ENCODE measurements around the gene NRCAM. TPM values are rescaled to one million over a fixed set of nuclear protein-coding genes. Genes with fewer than 3 reads are reported as not detected.

NRCAM gene
- total RNA-seq, 1 experiment from 2014 or later = 2.7 TPM

DNA sequence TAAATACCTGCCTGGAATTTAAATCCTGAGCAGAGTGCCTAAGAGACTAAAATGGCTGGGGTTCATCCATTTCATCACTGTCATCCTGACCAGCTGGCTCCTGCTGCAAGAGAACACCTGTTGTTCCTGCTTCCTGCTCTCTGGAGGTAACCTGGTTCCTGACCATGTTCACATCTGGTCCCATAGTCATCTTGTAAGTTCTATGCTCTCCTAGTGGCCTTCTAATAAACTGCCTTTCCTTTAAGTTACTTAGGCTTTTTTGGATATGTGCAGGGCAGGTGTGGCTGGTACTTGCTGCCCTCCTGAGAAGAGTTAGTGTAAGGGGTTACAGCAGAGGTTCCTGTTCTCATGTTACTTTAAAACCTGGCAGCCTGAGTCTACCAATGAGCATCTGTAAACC, 80.0 kb downstream of the NRCAM start (continued):
- TF ChIP-seq NR1H2 (CRISPR knock-in tag; IDR thresholded peaks at IDR 0.05) (no peak), SMAD3 (CRISPR knock-in tag; IDR thresholded peaks at IDR 0.05; ENCODE audit: borderline replicate concordance) (no peak), RELA (CRISPR knock-in tag; IDR thresholded peaks at IDR 0.05; ENCODE audit: borderline replicate concordance) (no peak), PRRX2 (CRISPR knock-in tag; IDR thresholded peaks at IDR 0.05) (no peak), ZNF121 (CRISPR knock-in tag; IDR thresholded peaks at IDR 0.05) (no peak)
- TF ChIP-seq, protein P1, sequence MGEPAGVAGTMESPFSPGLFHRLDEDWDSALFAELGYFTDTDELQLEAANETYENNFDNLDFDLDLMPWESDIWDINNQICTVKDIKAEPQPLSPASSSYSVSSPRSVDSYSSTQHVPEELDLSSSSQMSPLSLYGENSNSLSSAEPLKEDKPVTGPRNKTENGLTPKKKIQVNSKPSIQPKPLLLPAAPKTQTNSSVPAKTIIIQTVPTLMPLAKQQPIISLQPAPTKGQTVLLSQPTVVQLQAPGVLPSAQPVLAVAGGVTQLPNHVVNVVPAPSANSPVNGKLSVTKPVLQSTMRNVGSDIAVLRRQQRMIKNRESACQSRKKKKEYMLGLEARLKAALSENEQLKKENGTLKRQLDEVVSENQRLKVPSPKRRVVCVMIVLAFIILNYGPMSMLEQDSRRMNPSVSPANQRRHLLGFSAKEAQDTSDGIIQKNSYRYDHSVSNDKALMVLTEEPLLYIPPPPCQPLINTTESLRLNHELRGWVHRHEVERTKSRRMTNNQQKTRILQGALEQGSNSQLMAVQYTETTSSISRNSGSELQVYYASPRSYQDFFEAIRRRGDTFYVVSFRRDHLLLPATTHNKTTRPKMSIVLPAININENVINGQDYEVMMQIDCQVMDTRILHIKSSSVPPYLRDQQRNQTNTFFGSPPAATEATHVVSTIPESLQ (CRISPR knock-in tag; IDR thresholded peaks at IDR 0.05) = no peak
- TF ChIP-seq, protein P2, sequence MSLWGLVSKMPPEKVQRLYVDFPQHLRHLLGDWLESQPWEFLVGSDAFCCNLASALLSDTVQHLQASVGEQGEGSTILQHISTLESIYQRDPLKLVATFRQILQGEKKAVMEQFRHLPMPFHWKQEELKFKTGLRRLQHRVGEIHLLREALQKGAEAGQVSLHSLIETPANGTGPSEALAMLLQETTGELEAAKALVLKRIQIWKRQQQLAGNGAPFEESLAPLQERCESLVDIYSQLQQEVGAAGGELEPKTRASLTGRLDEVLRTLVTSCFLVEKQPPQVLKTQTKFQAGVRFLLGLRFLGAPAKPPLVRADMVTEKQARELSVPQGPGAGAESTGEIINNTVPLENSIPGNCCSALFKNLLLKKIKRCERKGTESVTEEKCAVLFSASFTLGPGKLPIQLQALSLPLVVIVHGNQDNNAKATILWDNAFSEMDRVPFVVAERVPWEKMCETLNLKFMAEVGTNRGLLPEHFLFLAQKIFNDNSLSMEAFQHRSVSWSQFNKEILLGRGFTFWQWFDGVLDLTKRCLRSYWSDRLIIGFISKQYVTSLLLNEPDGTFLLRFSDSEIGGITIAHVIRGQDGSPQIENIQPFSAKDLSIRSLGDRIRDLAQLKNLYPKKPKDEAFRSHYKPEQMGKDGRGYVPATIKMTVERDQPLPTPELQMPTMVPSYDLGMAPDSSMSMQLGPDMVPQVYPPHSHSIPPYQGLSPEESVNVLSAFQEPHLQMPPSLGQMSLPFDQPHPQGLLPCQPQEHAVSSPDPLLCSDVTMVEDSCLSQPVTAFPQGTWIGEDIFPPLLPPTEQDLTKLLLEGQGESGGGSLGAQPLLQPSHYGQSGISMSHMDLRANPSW (CRISPR knock-in tag; conservative IDR thresholded peaks at IDR 0.05; ENCODE audit: low read depth) = no peak

DNA sequence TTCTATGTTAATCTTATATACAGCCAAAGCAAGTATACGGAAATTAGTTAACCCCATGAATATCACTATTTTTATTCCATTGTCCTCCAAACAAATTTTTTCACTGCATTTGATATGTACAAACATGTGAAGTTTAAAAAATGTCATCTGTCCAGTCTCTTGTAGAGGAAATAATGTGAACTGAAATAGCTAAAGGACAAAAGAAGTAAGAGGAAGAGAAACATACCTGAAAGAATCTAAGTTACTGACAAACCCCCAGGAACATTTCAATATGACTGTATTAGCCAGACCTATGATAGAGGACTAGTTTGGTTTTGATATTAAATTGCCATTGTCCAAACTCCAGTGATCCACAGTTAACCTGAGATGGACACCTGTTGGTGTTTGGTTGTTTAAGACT, 80.6 kb downstream of the NRCAM start:
- DNase-seq (ENCODE audit: low spot score) (no peak), ATAC-seq (no peak)
- Mint-ChIP-seq H3K36me3 (no peaks in the 10 kb centered on the region), H3K27ac (no peak overlapping the region), H3K4me1 (peaks cover 5% of the 10 kb centered on the region), H3K4me3 (no peak overlapping the region), H3K27me3 (ENCODE audit: low read depth) (no peaks in the 10 kb centered on the region), H3K9me3 (peaks cover 5% of the 10 kb centered on the region; the same call in 1 of the 2 replicates)
- ChIA-PET POLR2A (interaction anchor here (0.7 kb wide), 1 partner anchor 10 kb away, joined by 3 read pairs; no protein-coding TSS in a partner anchor), CTCF (interaction anchor here (0.6 to 0.9 kb wide), 3 partner anchors 23 to 155 kb away, joined by 3 read pairs; no protein-coding TSS in a partner anchor)
- TF ChIP-seq, protein P3, sequence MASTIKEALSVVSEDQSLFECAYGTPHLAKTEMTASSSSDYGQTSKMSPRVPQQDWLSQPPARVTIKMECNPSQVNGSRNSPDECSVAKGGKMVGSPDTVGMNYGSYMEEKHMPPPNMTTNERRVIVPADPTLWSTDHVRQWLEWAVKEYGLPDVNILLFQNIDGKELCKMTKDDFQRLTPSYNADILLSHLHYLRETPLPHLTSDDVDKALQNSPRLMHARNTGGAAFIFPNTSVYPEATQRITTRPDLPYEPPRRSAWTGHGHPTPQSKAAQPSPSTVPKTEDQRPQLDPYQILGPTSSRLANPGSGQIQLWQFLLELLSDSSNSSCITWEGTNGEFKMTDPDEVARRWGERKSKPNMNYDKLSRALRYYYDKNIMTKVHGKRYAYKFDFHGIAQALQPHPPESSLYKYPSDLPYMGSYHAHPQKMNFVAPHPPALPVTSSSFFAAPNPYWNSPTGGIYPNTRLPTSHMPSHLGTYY (CRISPR knock-in tag; IDR thresholded peaks at IDR 0.05) = no peak

DNA sequence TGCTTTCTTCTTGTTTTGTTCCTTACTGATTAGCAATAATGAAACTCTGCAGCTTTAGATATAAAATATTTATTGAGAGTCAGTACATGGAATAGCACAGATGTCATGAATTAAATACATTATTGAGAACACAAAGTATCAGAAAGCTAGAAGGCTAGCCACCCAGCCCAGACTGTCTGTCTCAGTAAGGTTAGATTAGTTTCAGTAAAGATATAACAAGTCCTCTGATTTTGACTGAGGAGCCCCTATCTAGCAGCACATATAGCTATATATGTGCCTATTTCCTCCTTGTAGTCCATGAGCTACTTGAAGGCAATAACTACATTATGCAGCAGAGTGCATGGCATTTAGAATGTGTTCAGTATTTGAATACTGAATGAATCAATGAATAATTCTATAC, 81.3 kb downstream of the NRCAM start:
- no peak overlapping the region for H3K4me3 Mint-ChIP-seq
- H3K4me1 Mint-ChIP-seq = peaks cover 5% of the 10 kb centered on the region
- H3K36me3 Mint-ChIP-seq = no peaks in the 10 kb centered on the region
- CTCF ChIA-PET = interaction anchor here (0.6 kb wide), 1 partner anchor 258 kb away, joined by 3 read pairs; no protein-coding TSS in a partner anchor
- no peak overlapping the region for H3K27ac Mint-ChIP-seq
- DNase-seq (ENCODE audit: low spot score) = no peak
- H3K27me3 Mint-ChIP-seq (ENCODE audit: low read depth) = no peaks in the 10 kb centered on the region
- POLR2A ChIA-PET = no interaction called here
- ATAC-seq = no peak
- H3K9me3 Mint-ChIP-seq = peaks cover 5% of the 10 kb centered on the region; the same call in 1 of the 2 replicates
- TF ChIP-seq ZBTB21 (CRISPR knock-in tag; IDR thresholded peaks at IDR 0.05; ENCODE audit: borderline replicate concordance) (no peak), FOXP1 (CRISPR knock-in tag; IDR thresholded peaks at IDR 0.05; ENCODE audit: borderline replicate concordance) (no peak), ZNF138 (CRISPR knock-in tag; conservative IDR thresholded peaks at IDR 0.05) (no peak), ZNF232 (CRISPR knock-in tag; IDR thresholded peaks at IDR 0.05) (no peak), ESRRA (CRISPR knock-in tag; IDR thresholded peaks at IDR 0.05; ENCODE audit: borderline replicate concordance) (no peak), SMAD4 (CRISPR knock-in tag; IDR thresholded peaks at IDR 0.05) (no peak), SP1 (CRISPR knock-in tag; conservative IDR thresholded peaks at IDR 0.05) (no peak), PRRX2 (CRISPR knock-in tag; IDR thresholded peaks at IDR 0.05) (no peak)
- TF ChIP-seq, protein P4, sequence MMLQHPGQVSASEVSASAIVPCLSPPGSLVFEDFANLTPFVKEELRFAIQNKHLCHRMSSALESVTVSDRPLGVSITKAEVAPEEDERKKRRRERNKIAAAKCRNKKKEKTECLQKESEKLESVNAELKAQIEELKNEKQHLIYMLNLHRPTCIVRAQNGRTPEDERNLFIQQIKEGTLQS (CRISPR knock-in tag; conservative IDR thresholded peaks at IDR 0.05) = no peak
- TF ChIP-seq, protein P5, sequence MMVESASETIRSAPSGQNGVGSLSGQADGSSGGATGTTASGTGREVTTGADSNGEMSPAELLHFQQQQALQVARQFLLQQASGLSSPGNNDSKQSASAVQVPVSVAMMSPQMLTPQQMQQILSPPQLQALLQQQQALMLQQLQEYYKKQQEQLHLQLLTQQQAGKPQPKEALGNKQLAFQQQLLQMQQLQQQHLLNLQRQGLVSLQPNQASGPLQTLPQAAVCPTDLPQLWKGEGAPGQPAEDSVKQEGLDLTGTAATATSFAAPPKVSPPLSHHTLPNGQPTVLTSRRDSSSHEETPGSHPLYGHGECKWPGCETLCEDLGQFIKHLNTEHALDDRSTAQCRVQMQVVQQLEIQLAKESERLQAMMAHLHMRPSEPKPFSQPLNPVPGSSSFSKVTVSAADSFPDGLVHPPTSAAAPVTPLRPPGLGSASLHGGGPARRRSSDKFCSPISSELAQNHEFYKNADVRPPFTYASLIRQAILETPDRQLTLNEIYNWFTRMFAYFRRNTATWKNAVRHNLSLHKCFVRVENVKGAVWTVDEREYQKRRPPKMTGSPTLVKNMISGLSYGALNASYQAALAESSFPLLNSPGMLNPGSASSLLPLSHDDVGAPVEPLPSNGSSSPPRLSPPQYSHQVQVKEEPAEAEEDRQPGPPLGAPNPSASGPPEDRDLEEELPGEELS (CRISPR knock-in tag; IDR thresholded peaks at IDR 0.05) = no peak
- TF ChIP-seq, protein P2 (CRISPR knock-in tag; conservative IDR thresholded peaks at IDR 0.05; ENCODE audit: low read depth) = no peak
- TF ChIP-seq, protein P6, sequence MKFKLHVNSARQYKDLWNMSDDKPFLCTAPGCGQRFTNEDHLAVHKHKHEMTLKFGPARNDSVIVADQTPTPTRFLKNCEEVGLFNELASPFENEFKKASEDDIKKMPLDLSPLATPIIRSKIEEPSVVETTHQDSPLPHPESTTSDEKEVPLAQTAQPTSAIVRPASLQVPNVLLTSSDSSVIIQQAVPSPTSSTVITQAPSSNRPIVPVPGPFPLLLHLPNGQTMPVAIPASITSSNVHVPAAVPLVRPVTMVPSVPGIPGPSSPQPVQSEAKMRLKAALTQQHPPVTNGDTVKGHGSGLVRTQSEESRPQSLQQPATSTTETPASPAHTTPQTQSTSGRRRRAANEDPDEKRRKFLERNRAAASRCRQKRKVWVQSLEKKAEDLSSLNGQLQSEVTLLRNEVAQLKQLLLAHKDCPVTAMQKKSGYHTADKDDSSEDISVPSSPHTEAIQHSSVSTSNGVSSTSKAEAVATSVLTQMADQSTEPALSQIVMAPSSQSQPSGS (CRISPR knock-in tag; IDR thresholded peaks at IDR 0.05; ENCODE audit: borderline replicate concordance, low read depth) = no peak
